ENCODE measurements around the gene ESF1. TPM values are rescaled to one million over a fixed set of nuclear protein-coding genes. Genes with fewer than 3 reads are reported as not detected.

ESF1 gene
- total and polyA plus RNA-seq, 12 donors = 3.6 to 25.4 (median 13.0) TPM

DNA sequence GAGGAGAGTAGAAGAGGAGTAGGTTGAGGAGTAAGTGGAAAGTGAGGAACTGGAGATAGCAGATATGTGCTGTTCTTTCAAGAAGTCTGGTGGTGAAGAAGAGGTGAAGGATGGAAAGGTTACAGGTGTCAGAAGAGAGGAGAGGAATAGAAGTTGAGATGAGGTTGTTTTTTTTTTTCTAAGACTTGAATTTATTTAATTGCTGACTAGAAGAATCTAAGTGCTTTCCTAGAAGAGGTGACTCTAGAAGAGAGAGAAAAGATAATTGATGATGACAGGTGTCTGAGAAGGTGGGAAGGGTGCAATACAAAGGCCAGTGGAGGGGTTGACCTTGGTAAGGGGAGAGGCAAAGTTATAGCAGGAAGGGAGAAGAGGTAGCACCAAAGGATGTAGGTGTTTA, 25.7 kb upstream of the ESF1 start:
- H3K36me3 ChIP-seq (replicated peaks in 1 of 2) = peaks cover 0 to 70% of the 10 kb centered on the region in 2 donors

DNA sequence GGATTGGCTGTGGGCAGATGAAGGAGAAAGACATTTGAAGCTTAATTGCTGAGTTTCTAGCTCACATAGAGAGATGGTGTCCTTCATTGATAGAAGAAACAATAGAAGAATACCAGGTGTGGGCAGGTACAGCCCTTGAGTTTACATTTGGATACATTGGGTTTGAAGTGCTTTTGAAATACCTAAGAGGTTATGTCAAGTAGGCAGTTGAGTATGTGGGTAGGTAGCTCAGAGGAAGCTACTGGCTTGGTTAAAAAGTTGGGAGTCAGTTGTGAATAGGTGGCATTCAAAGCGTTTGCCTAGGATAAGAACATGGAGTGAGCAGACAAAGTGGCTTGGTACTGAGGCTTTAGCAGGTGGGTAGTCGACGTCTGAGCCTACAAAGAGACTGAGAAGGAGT, 25.1 kb upstream of the ESF1 start:
- Histone ChIP-seq H3K4me3 (no peak overlapping the region), H3K9me3 (replicated peaks in 1 of 3) (no peaks in the 10 kb centered on the region), H3K4me1 (replicated peaks in 1 of 2) (no peaks in the 10 kb centered on the region), H3K36me3 (replicated peaks in 1 of 2) (peaks cover 0 to 75% of the 10 kb centered on the region in 2 donors), H3K27me3 (no peaks in the 10 kb centered on the region), H3K27ac (peak overlapping the region in 2 of 5 donors; percentile 1 to 29)
- WGBS, 4 donors = 90 to 100% (median 94%) methylated on average over 3 of the region's 3 CpGs
- TF ChIP-seq POLR2A (IDR thresholded peaks at IDR 0.05) = no peak
- TF ChIP-seq, protein P1, sequence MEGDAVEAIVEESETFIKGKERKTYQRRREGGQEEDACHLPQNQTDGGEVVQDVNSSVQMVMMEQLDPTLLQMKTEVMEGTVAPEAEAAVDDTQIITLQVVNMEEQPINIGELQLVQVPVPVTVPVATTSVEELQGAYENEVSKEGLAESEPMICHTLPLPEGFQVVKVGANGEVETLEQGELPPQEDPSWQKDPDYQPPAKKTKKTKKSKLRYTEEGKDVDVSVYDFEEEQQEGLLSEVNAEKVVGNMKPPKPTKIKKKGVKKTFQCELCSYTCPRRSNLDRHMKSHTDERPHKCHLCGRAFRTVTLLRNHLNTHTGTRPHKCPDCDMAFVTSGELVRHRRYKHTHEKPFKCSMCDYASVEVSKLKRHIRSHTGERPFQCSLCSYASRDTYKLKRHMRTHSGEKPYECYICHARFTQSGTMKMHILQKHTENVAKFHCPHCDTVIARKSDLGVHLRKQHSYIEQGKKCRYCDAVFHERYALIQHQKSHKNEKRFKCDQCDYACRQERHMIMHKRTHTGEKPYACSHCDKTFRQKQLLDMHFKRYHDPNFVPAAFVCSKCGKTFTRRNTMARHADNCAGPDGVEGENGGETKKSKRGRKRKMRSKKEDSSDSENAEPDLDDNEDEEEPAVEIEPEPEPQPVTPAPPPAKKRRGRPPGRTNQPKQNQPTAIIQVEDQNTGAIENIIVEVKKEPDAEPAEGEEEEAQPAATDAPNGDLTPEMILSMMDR (IDR thresholded peaks at IDR 0.05) = no peak
- DNase-seq = no peak
- intact Hi-C loops (cut with DNase I) = no loop called here

More for the DNA sequence above, 25.7 kb upstream of the ESF1 start:
- H3K27me3 ChIP-seq = no peaks in the 10 kb centered on the region
- no peak for DNase-seq
- H3K9me3 ChIP-seq (replicated peaks in 1 of 3) = no peaks in the 10 kb centered on the region
- no peak overlapping the region for H3K4me3 ChIP-seq
- H3K27ac ChIP-seq = no peak overlapping the region
- no peak for TF ChIP-seq POLR2A (IDR thresholded peaks at IDR 0.05)
- TF ChIP-seq, protein P1 (IDR thresholded peaks at IDR 0.05) = no peak
- H3K4me1 ChIP-seq (replicated peaks in 1 of 2) = no peaks in the 10 kb centered on the region
- intact Hi-C loops (cut with DNase I) = no loop called here

DNA sequence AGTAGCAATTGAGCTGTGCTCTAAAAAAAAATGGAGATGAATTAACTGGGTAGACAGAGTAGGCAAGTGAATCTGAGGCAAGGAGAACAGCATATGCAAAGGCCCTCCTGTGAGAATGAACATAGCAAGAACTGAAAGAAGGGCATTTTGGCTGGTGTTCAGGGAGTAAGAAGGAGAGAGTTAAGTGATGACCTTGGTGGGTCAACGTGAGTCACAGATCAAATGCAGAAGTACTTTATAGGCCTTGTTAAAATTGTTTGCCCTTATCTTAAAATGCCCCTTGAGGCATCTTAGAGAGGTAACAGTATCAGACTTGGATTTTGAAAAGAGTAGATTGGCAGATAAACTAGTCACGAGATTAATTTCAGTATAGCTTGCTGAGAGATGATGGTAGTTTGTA, 24.7 kb upstream of the ESF1 start:
- H3K27ac ChIP-seq = peak overlapping the region in 2 of 5 donors; percentile 1 to 29
- intact Hi-C loops (cut with DNase I) = no loop called here
- DNase-seq = peak in 3 of 7 donors; percentile 26 to 47 (median 43)
- H3K4me3 ChIP-seq = no peak overlapping the region
- 40 to 53% (median 49%) methylated on average over 2 of the region's 2 CpGs for WGBS, 4 donors
- H3K9me3 ChIP-seq (replicated peaks in 1 of 3) = no peaks in the 10 kb centered on the region
- peaks cover 0 to 75% of the 10 kb centered on the region in 2 donors for H3K36me3 ChIP-seq (replicated peaks in 1 of 2)
- TF ChIP-seq, protein P1 (IDR thresholded peaks at IDR 0.05) = no peak
- no peak for TF ChIP-seq POLR2A (IDR thresholded peaks at IDR 0.05)
- H3K4me1 ChIP-seq (replicated peaks in 1 of 2) = no peaks in the 10 kb centered on the region
- no peaks in the 10 kb centered on the region for H3K27me3 ChIP-seq

DNA sequence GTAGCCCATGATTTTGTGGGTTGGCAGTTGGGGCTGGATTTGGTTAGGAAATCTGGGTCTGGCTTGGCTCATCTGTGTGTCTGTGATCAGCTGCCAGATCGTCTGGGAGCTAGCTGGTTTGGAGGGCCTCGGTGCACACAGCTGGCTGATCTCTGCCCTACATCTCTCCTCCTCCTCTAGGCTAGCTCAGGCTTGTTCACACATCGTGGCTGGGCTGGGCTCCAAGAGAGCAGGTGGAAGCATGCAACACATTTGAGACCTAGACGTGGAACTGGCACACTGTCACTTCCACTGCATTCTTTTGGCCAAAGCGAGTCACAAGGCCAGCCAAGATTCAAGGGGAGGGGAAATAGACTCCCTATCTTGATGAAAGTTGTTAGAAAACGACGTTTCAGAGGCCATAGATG, 16.0 kb upstream of the ESF1 start:
- no peaks in the 10 kb centered on the region for H3K27me3 ChIP-seq
- TF ChIP-seq POLR2A (IDR thresholded peaks at IDR 0.05) = no peak
- TF ChIP-seq, protein P1 (IDR thresholded peaks at IDR 0.05) = no peak
- no peak overlapping the region for H3K4me3 ChIP-seq
- intact Hi-C loops (cut with DNase I) = no loop called here
- DNase-seq = peak; percentile 63 to 97 (median 94)
- peaks cover 0 to 67% of the 10 kb centered on the region in 2 donors for H3K36me3 ChIP-seq (replicated peaks in 1 of 2)
- WGBS, 4 donors = 11 to 22% (median 18%) methylated on average over 6 to 7 of the region's 7 CpGs
- peaks cover 6 to 16% of the 10 kb centered on the region in 2 donors for H3K4me1 ChIP-seq (replicated peaks in 1 of 2)
- peak overlapping the region in 3 of 5 donors; percentile 24 to 43 (median 41) for H3K27ac ChIP-seq
- H3K9me3 ChIP-seq (replicated peaks in 1 of 3) = no peaks in the 10 kb centered on the region

Data from adrenal gland (tissue), 12 donors.